Stimulated activated naive CD8-positive, alpha-beta T cell treated with anti-CD3 and anti-CD28 coated beads, Interleukin-15, Interleukin-2, amounts not matched to agents 100 U/mL and 50 U/mL, for 24 hours (primary cell): ENCODE measurements around the gene CACNA1S.

Experiments used
- ATAC-seq: fragments of 150-1000 bp; cut with Tn5 transposase; one replicate; pipeline ENCODE4 v1.10.0; 2021
- DNase-seq: peaks from one replicate; pipeline ENCODE4 v3.0.0; 2021

CACNA1S gene

DNA sequence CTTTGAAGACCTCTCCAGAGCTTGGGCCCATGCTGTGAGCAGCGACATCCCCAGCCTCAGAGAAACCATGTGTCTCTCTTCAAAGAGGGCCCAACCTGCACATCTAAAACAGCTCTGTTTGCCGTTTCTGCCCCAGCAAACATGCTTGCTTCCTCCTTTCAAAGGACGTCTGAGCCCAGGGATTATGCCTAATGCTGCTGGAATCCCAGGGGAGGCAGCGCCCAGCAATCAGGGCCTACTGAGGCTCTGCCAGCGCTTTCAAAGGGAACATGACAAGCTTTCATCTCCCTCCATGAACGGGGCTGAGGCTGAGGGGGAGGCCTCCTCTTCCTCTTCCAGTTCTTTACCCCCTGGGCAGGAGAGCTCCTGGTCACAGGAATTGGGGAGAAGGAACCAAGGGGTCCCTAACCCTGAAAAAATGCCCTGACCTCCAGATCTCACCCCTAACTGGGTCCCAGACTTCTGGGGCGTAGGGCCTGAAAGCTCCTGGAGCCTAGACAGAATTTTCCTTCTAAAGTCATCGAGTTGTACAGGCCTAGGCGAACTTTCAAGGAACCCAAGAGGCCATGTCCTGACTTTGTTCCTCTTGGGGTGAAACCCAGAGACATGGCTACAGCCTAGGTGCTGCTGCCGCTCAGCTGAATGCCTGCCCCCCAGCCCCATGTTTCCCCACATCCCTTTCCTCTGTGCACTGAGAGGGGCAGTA lies 28.2 kb upstream of the CACNA1S start:
- no peak for ATAC-seq
- no peak for DNase-seq

DNA sequence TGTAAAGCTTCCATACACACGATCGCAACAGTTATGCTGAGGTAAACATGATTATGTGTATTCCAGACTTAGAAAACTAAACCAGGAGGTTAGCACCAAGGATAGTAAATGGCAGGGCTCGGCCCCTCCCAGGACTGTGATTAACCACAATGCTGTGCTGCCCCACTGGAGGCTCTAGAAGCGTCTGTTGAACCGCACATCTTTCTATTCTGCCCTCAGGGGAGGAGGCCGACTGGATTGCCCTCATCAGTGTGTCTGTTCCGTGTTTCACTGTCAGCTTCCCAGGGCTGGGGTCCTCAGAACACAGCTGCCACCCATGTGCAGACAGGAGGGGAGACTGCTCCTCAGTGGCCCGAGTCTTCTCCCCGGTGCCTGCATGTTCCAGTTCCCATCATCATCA lies 27.5 kb upstream of the CACNA1S start:
- no peak for DNase-seq
- no peak for ATAC-seq

DNA sequence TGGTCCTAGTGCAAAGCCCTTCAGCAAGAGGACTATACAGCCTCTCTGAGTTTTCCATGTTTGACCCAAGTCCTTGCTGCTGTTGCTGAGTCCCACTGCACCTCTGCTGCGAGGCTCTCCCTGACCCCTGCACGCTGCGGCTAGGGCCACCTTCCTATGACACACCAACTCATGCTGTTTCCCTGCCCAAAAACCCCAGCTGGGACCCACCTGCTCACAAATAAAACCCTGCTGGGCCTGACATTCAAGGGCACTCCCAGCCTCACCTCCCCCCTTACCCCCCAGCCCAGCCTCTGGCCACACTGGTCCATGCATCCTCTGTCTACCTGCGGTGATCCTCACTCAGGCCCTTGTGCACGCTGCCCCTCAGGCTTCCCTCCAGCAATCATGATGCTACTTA lies 27.1 kb upstream of the CACNA1S start:
- DNase-seq (no peak), ATAC-seq (no peak)

GRCh38 chr1:201138311-201138840 lies 26.1 kb upstream of the CACNA1S start:
- ATAC-seq = no peak
- DNase-seq = no peak

- ATAC-seq (no peak), DNase-seq (no peak)
Observed at GRCh38 chr1:201137579-201138310, 25.5 kb upstream of the CACNA1S start.

- DNase-seq = no peak
- ATAC-seq = no peak
Observed at GRCh38 chr1:201137024-201137392, 24.8 kb upstream of the CACNA1S start.

DNA sequence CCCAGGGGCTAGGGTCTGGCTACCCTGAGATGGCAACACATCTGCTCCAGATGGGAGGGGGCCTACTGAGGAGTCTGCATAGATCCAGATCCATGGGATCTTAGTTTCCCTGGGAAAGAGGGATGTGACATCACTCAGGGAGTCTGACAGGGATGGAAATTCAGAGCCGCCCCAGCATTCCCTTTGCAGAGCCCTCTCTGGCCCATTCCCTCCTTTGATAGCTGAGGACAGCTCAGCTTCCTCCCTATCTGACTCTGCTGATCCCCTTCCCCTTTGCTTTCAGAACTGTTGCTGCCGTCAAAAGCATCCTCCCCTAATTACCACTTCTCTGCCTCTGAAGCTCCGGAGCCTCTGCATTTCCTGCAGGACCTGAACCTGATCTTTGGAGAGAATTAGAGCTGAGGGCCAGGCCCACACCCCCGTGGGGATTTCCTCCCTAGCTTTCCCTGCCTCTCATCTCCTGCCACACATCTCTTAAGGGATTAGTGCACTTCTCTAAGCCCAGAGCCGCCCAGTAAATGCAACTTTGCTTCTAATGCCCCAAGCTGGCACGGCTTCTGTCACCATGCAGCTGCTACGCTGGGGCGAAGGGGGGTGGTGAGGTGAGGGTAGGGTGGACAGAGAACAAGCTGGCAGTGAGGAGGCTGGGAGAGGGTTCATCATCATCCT lies 24.3 kb upstream of the CACNA1S start:
- no peak for DNase-seq
- no peak for ATAC-seq

DNA sequence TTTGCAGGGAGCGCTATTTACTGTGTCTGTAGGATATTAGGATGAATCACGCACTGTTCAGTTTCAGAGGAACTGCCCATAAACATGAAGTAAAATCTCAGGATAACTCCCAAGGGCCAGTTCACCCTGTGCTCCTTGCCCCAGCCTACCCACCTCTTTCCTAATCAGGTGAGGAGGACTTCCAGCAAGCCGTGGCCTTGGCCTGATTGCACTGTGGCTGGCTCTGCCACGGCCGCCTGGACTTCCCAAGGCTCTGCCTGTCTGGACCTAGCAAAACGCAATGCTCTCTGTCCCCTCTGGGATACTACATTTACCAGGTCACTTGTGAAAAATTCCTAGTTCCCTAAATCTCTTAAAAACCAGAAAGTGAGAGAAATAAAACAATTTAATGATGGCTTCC lies 22.2 kb upstream of the CACNA1S start:
- ATAC-seq (no peak), DNase-seq (no peak)

GRCh38 chr1:201131398-201131797 lies 19.2 kb upstream of the CACNA1S start:
- no peak for DNase-seq

DNA sequence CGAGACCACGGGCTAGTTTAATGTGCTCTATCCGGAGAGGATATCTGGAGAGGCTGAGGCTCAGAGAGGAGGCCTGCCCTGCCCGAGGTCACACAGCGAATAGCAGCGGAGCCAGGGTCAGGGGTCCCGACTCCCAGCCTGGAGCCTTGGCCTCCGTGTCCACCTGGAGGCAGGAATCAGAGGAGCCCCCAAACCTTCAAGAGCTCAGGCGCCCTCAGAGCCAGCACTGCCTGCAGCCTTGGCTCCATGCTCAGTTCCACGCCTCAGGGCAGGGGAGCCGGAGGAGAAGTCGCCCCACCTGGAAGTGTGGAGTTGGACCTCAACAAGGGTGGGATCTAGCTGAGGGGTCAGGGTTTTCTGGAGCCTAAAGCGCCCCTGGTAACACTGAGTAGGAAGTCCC lies 16.7 kb upstream of the CACNA1S start:
- ATAC-seq = no peak
- DNase-seq = no peak

More at GRCh38 chr1:201131398-201131797, 19.2 kb upstream of the CACNA1S start:
- no peak for ATAC-seq

DNA sequence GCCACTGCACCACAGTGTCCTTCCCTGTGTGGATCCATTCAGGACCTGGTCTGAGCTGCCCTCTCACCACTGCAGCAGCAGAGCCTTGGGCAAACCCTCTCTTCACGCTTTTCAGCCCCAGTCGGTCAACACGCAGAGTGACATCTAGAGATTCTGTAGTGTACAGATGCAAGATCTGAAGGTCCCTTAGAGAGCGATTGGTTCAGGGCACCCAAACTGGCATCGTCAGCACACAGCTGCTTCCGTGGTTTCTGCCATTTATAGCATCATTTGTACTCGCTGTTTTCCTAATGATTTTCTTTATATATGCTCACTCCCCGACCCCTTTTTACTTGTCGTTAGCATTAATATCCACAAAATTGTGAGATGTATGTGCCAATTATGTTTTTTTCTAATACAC lies 16.2 kb upstream of the CACNA1S start:
- ATAC-seq (no peak), DNase-seq (no peak)

GRCh38 chr1:201127755-201128455 lies 15.7 kb upstream of the CACNA1S start:
- DNase-seq (no peak), ATAC-seq (no peak)

DNA sequence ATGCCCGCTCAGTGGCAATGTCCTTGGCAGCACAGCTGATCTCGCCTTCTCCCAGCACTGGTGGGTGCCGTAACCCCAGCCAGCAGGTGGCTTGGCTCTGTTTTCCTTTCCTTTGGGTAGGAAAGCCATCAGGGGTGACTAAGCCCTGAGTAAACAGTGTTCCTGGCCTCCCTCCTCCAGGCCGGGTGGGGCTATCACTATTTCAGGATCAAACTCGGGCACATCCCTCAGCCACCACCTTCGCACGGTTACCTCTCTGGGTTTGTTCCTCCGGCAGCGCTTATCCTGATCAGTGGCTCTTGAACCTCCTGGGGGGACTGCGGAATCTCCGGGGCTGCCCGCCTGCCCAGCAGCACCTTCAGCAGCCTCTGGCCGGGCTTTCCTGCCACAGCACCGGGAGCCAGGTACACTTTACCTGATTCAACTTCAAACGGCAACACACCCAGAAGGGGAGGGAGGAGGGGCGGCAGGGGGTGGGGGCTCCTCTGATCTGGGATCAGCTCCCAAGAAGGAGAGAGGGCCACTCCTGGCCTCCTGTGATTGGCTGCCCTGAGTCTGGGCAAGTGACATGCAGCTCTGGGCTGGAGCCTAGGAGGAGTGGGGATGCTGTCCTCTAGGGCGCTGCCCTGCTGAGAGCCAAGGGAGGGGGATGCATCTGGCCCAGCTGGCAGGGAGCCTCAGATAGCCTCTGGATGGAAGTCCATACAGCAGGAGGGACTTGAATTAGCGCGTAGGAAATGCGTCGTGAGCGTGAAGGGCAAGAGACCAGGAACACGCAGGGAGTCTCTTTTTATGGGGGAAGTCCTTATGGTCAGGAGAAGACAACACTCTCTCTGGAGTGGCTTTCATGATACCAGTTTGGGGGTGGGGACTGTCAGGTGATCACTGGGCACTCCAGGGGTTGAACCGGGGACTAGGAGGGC lies 14.9 kb upstream of the CACNA1S start, which contains the start of gene ASCL5:
Gene ASCL5 (minus strand): TSS at position 353 of the 923 bp plus-strand sequence. CDS start 11,812 bp downstream, outside the sequence.
- DNase-seq = no peak
- no peak for ATAC-seq

DNA sequence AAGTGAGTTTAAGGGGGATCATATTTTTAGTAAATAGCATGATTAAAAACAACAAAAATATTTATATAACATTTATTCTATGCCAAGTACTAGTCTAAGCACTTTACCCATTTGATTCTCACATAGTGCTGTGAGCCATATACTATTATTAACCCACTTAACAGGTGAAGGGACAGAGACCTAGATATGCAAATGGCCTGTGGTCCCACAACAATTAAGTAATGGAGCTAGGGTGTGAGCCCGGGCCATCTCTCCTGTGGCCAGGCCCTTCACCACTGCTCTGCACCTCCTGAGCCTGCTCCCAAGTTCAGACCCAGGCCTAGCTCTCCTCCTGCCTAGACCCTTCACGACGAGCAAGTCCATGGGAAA lies 14.2 kb upstream of the CACNA1S start:
- DNase-seq = no peak
- no peak for ATAC-seq

DNA sequence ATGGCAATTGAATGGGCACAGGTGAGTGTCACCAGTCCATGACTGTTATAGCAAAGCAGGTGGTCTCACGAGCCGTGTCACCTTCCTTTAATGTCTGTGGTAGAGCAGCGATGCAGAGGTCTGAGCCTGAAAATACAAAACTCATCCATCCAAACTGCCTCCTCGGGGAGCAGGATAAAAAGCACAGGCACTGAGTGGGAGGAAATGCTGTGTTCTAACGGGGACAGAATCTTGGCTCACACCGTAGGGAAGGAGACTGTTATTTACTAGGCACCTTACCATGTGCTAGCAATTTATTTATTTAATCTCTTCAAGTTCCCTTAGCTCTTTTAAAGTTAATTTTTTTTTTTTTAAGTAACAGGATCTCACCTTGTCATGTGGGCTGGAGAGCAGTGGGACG lies 13.6 kb upstream of the CACNA1S start:
- no peak for ATAC-seq

DNA sequence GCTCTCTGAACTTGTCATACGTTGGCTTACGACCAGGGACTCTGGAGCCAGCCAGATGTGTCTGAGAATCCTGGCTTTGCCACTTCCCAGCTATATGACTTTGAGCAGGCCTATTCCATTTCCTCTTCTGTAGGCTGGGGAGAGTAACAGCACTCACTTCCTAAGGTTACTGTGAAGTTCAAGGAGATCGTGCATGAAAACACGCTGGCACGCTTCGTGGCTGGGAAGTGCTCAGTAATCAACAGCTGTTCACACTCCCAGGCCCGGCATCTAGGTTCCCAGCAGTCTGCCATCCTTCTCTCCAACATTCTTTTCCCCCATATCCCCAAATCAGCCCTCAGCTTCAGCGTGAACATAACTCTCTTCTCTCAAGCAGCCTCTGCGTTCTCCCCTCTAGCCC lies 12.8 kb upstream of the CACNA1S start:
- ATAC-seq (no peak), DNase-seq (no peak)

More for the DNA sequence above, 13.6 kb upstream of the CACNA1S start:
- DNase-seq = no peak

DNA sequence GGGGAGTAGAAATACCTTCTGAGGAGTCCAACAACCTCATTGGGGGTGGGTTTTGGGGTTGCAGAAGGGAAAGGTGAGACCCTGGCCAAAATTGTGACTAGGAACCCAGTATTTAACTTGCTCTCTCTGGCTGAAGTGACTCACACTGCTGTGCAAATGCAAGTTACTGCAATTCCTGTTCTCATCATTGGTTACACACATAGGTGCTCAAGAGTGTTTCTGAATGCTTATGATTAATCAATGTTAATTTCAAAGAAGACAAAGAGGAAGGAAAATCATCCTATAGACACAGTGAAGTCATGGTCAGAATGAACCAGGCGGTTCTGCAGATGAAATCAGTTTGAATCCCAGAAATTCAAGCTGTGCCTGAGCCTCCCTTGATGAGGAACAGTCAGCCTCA lies 11.6 kb upstream of the CACNA1S start:
- ATAC-seq (no peak), DNase-seq (no peak)

GRCh38 chr1:201122321-201122957 lies 10.2 kb upstream of the CACNA1S start:
- no peak for ATAC-seq
- DNase-seq = no peak

- ATAC-seq (peak; percentile 47), DNase-seq (peak; percentile 68)
Observed at GRCh38 chr1:201119206-201120197, 7.3 kb upstream of the CACNA1S start.

GRCh38 chr1:201116091-201116490 lies 3.9 kb upstream of the CACNA1S start:
- ATAC-seq = no peak
- DNase-seq = no peak
